Endometrium (tissue), 2 donors: Measurements from ENCODE around the gene FAM174C.

ENCODE experiments used
- FAIRE-seq: peaks from 2 replicates; lab custom pipeline; 2012; peaks lifted over from hg19 to GRCh38; lab: Jason Lieb, UNC
- donor health status: control.
- donor health status: control.

Gene FAM174C

DNA sequence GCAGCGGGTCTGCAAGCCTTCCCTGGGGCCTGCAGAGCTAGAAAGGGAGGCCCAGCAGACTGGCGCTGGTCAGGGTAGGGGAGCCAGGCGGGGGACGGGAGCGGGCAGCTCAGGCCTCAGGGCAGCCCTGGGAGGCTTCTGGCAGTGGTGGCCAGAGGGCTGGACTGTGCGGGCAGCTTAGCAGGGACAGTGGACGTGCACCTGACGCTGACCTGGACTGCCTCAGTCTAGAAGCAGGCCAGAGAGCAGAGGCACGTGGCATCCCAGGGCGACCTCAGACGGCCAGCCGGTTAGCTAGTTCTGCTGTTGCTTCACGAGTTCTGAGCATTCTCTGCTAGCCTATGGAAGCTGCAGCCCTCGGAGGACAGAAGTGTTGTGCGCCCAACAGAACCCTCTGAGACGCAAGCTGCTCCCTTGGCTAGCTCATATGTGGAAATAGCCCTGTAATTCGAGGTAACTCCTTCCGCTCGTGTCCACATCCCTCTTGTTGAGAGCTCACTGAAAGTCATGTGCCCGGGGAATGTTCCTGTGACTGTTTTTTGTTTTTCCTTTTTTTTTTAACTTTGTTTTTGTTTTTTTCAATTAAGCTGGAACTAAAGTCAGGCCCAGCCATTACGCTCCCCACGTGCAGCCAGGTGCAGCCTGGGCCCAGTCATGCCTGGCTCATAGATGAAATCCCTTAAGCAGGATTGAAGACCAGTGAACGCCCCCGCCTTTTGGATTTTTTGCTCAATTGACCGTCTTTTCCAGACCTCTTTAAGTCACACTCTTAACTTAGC, 1.9 kb upstream of the FAM174C start:
- no peak for FAIRE-seq

DNA sequence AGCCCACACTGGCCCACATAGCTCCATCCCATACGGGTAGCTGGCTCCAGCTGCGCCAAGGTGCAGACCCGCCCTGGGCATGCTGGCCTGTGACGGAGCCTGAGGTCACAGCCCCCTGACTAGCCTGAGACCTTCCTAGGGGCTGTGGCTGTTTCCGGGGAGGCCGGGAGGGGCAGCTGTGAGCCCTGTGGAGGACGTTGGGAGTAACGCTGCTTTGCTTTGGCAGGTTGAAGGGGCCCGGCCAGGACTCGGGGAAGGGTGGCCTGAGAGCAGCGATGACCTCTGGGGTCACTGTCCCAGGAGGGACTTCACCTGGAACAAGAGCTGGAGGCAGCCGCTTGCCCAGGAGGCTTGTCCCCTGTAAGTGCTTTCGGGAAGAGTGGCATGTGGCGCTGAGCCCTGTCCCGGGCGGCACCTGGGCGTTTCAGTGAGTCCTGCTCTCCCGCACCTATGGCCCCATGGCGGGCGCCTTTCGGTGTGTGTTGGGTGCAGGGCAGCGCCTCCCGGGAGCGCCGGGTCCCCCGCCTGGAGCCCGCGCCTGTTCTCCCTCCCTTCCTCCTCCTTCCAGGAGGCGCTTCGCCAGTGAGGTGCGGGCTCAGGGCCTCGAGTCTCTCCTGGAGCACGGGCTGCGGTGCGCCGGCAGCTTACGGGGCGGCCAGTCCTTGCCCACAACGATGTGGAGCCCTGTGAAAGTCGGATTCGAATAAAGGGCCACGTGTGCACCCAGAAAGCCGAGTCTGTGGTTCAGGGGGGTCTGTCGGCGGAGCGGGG, 1.1 kb upstream of the FAM174C start:
- no peak for FAIRE-seq

DNA sequence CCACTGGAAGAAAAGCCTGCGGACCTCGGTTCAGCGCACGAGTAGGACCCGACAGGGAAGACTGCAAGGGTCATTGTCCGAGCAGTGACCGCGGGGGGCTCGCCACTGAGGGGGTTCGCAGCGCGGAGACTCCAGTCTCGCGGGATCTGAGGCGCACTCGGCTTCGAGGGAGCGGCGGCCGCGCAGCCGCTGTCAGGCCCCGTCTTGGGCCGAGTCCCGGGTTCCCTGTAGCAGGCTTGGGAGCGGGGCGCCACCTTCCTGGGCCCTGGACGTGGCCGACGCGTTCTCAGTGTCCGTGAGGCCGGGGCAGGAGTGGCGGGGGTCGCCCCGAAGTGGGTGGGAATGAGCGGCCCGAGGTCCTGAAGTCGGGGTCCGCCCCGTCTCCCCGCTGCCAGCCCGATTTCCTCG, 474 bp upstream of the FAM174C start:
- no peak for FAIRE-seq

DNA sequence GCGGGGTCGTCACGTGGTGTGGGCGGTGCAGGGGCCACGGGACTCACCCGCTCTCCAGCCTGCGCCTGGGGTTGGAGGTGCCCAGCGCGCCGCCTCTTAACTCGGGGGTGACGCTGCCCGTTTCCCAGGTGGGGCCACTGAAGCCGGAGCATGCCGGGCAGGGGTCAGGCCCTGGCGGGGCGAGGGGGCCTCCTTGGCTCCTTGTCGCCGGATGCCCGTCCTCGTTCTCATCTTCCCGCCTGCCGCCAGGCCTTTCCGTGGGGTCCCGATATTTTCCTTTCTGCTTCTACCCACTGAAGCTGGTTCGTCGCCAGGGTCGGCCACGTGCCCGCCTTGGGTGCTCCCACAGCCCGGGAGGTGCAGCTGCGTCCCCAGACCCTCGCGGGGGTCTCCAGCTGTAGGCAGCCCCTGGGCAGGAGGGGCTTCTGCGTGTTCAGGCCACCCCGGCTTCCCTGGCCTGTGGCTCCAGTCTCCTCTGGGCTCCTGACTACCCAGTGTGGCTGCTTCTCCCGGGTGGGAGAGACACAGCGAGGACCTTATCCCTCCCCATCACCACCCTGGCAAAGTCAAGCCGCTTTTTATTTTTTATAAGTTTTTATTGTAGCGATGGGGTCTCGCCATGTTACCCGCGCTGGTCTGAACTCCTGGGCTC, 772 bp downstream of the FAM174C start:
- FAIRE-seq, result no peak

- FAIRE-seq, result no peak
These were observed 1.3 kb downstream of the FAM174C start for GRCh38 chr19:1276628-1277022.

- FAIRE-seq, result no peak
These were observed 1.7 kb downstream of the FAM174C start for GRCh38 chr19:1277061-1277460.

DNA sequence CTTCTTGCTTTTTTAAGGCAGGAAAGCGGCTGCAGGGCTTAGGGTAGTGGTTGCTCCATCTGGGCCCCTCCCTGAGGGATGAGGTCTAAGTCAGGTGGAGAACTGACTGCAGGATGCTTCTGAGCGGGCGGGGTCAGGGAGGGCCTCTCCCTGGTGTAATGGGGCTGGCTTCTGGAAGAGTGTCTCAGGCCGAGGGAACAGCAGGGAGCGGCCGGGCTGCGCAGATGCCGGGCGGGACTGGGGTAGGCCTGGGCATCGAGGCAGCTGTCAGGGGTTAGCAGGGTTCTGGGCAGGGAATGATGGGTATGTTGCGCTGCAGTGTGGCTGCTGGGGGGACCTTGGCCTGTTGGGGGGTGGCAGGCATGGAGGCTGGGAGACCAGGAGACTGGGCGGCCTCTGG, 2.7 kb downstream of the FAM174C start:
- no peak for FAIRE-seq

DNA sequence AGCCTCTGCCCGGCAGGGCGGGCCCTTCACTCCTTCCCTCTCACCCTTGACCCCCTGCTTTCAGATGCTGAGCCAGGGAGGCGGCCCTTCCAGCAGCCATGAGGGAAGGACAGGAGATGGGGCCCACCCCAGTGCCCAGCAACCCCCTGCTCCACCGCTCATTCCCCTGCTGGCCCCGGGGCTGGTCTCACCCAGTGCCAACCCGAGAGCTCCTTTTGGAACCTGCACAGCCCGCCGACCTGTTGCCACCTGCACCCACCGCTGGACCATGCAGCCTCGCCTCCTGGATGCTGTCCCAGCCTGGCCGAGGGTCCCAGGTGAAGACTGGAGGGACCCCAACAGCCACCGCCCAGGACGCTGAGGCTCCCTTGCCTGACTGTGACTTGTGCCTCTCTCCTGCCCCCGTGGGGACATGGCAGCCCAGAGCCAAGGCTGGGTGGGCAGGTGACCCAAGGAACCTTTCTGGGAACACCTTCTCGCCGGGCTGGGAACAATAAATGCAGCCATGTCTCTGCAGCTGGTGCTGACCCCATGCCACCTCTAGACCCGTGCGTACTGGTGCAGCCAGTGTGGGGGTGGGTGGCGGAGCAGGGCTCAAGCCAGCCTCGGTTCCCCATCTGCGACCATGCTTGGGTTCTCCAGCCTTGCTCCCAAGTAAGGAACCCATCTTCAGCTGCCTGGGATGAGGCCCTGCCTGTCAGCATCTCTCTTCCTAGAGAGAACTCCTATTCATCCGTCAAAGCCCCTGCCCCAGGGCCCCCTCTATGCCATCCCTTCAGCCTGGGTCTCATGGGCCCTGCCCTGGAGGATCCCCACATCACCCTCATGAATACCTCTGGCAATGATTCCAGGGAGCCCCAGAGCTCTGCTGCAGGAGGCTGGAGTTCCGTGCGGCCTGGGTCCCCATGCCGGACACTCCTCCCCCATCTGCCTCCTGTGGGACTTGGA, 3.7 kb downstream of the FAM174C start:
- FAIRE-seq, result no peak

DNA sequence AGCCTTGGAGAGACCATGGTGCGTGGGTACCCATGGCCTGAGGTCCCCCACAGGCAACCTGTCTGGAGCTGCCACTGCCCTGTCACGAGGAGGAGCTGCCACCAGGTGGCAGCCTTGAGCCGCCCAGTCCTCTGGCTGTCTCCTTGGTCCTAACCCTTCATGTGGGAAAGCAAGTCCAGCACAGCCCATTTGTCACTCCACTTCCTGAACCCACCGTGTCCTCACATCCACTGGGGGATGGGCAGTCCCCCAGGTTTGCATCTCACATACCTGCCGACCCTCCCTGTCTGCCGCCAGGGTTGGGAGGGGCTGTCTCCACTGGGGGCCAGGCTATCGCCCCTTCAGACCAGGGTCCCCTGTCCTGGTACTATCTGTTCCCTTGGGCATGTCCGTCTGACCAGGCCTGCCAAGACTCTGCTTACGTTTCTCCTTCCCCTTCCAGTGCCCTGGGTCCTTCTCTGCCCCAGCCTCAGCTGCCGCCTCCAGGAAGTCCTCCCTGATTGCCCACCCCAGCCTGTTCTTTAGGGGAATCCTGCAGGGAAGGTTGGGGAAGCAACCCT, 4.5 kb downstream of the FAM174C start:
- FAIRE-seq, result no peak

GRCh38 chr19:1280636-1281568, 5.6 kb downstream of the FAM174C start:
- no peak for FAIRE-seq

DNA sequence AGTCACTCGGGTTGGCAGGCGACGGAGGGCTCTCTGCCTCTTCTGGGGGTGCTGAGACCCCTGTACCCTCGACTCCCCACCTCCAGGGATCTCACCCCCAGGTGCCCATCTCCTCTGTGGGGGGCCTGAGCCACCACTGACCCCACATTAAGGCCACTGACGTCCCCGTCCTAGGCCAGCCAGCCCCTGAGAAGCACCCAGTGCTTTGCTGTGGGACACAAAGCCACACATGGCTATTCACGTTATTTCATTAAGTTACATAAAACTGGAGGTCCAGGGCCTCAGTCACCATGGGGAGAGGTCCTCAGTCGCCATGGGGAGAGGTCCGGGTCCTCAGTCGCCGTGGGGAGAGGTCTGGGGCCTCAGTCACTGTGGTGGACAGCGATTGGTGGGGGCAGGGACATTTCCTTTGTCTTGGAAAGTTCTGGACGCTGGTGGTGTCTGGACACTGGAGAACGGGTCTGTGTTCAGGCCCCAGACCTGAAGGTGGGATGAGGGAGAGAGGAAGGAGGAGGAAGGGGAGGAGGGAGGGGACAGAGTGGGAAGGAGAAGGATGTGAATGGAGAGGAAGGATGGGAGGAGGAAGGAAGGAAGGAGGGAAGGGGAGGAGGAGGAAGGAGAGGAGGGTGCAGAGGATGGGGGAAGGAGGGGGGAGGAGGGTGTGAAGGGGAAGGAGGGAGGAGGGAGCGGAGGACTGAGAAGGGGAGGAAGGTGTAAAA, 6.4 kb downstream of the FAM174C start:
- no peak for FAIRE-seq

DNA sequence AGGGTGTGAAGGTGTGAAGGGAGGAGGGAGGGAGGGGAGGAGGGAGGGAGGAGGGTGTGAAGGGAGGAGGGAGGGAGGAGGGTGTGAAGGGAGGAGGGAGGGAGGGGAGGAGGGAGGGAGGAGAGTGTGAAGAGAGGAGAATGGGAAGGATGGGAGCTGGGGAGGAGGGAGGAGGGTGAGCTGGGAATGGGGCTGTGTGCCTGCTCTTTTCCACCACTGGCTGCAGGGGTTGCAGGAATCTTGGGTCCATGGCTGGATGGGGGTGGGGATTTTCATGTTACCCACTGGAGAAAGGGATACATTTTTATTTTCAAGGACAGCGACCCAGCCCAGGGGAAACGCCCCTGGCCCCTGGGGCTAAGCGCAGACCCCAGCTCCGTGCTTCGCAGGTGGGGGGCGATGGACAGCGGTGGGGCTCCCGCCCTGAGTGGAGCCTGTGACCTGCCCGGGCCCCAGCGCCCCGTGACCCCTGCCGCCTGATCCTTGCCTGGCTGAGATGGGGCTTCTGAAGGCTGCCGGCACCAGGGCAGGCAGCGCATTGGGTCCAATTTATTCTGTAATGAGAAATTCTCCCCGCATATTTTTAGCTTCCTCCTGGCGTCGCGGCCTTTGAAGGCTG, 7.4 kb downstream of the FAM174C start:
- FAIRE-seq, result no peak

DNA sequence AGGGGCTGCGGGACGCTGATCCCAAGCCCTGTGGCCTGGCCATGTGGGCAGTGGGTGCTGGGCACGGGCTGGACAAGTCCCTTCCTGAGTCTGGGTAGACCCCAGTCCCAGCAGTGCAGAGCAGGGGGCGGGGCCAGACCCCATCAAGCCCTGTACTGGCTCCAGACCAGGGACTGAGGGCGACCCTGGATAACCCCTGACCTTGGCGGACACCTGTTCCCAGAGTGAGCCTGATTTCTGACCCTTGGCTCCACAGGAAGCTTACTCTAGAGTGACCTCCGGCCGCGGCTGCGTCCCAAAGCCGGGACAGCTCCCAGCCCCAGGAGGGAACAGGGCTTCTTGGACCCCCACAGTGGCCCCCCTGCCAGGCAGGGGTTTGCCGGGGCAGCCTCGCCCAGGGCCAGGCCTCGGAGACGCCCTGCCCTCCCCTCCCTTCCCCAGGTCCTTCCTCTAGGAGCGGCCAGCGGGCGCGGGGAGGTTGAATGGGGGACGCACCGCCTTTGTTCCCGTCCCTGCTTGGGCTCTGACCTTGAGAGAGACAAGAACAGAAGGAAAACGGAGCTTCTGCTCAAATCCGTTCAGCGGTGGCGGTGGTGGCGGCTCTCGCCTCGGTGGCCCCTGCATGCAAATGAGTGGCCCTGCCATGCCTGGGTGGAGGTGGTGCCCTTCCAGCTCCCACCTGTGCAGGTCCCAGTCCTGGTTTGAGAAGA, 8.0 kb downstream of the FAM174C start:
- FAIRE-seq, result no peak

DNA sequence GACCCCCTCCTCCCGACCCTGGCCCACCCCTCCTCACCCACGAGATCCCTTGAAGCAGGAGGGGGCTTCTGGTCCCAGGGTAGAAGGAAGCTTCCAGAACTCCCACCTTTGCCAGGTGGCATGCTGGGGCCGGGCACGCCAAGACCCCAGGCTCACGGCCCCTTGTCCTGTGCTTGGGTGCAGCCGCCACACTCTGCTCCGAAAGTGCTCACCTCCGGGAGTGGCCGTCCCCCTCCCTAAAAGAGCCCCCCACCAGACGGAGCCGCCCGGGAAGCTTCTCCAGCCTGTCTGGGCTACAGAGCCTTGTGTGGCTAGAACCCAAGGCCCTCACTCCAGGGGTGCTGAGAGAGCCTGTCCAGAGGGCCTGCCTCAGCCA, 8.6 kb downstream of the FAM174C start:
- FAIRE-seq, result no peak

DNA sequence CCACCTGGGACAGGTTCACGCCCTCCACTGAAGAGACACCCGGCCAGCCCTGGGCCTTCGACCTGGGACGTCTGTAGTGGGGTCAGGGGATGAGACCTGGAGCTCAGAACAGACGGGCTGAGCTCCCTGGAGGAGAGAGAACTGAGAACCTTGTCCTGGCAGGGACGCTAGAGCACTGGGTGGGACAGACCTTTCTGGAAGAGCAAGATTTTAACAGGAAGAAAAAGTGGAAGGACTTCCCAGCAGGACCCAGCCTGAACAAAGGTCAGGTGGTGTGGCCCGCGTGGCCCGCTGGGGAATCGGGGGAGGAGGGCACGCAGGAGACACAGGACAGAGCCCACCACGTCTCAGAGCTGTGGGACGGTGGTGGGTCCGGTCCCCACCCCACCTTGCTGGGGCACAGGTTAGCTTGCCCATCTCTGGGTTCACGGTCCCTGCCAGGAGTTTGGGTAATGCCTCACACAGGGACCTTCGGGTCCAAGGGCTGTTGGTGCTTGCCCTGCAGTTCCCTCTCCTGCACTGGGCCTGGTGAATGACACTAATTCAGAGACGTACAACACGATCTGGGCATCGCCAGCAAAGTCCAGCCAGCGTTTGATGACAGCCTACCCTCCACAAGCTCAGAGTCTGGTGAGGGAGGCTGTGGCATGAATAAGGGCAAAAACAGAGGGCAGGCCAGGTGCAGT, 9.1 kb downstream of the FAM174C start:
- FAIRE-seq, result no peak

GRCh38 chr19:1284979-1285736, 9.8 kb downstream of the FAM174C start:
- FAIRE-seq, result no peak

DNA sequence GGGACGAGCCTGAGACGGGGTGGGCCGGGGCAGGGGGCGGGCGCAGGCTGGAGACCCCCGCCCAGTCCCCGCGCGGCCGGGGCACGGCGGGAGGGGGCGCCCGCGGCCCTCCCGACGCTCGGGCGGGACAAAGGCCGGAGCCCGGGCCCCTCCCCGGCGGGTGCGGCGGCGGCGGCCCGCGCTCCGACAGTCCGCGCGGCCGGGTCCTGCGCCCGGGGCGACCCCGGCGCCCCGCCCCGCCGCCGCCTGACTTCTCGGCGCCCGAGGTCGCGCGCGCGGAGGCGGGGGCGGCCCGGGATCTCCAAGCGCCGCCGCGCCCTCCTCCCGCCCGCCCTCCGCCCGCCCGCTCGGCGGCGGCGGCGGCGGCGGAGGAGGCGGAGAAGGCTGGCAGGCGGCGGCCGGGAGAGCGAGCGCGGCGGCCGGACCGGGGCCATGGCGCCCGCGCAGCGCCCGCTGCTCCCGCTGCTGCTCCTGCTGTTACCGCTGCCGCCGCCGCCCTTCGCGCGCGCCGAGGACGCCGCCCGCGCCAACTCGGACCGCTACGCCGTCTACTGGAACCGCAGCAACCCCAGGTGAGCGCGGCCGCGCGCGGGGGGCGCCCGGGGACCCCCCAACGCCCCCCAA, 10.5 kb downstream of the FAM174C start, which contains the start of gene EFNA2:
Gene EFNA2, plus strand, starts transcription at position 137 of the 624 bp plus-strand sequence. Its CDS starts 296 bp downstream, at position 433.
- no peak for FAIRE-seq
